Neuronal stem cell (in vitro differentiated cells): ENCODE data around the gene HS6ST3.

Experiments used
- DNase-seq: peaks from one replicate; pipeline ENCODE4 v3.0.0-alpha.2; 2013; ENCODE audit warnings: low spot score
- H2AFZ ChIP-seq: one replicate; pipeline ENCODE4 v1.6.1; 2013; ENCODE audit warnings: mild to moderate bottlenecking, low read length, inconsistent platforms
- H2AK5ac ChIP-seq: 2 replicates; pipeline ENCODE4 v1.6.1; 2013; ENCODE audit warnings: low read depth, mild to moderate bottlenecking, inconsistent platforms, low read length, moderate library complexity, mixed read lengths
- H2BK120ac ChIP-seq: 2 replicates; pipeline ENCODE4 v1.6.1; 2013; ENCODE audit warnings: low read depth, mild to moderate bottlenecking, inconsistent platforms, low read length, moderate library complexity, mixed read lengths
- H2BK12ac ChIP-seq: one replicate; pipeline ENCODE4 v1.6.1; 2013; ENCODE audit warnings: low read length, inconsistent platforms
- H2BK15ac ChIP-seq: 2 replicates; pipeline ENCODE4 v1.6.1; 2013; ENCODE audit warnings: mild to moderate bottlenecking, low read length, inconsistent platforms, mixed read lengths
- H2BK5ac ChIP-seq: one replicate; pipeline ENCODE4 v1.6.1; 2013; ENCODE audit warnings: inconsistent platforms, mild to moderate bottlenecking, low read length, moderate library complexity
- H3K14ac ChIP-seq: one replicate; pipeline ENCODE4 v1.6.1; 2013; ENCODE audit warnings: low read length, inconsistent platforms
- H3K18ac ChIP-seq: 2 replicates; pipeline ENCODE4 v1.6.1; 2013; ENCODE audit warnings: low read length, inconsistent platforms
- H3K23ac ChIP-seq: 2 replicates; pipeline ENCODE4 v1.6.1; 2013; ENCODE audit warnings: low read depth, mild to moderate bottlenecking, mixed read lengths, low read length, inconsistent platforms; ENCODE audit not compliant: poor library complexity
- H3K27ac ChIP-seq: replicated peaks from 3 replicates; pipeline ENCODE4 v1.5.1; 2013; ENCODE audit warnings: low read length, inconsistent platforms
- H3K27me3 ChIP-seq, 3 experiments: 2 replicates each; pipeline ENCODE4 v1.6.1; 2013; ENCODE audit warnings: low read length in 3 of 3, mild to moderate bottlenecking in 2 of 3, inconsistent platforms in 1 of 3, low read depth in 1 of 3, mixed read lengths in 1 of 3, moderate library complexity in 1 of 3; ENCODE audit not compliant: control insufficient read depth in 3 of 3, insufficient read depth in 3 of 3
- H3K36me3 ChIP-seq, 2 donors: replicated peaks in 1 of 2; 2 replicates each; pipeline ENCODE4 v1.6.1; 2013; ENCODE audit warnings: low read length in 2 of 2; ENCODE audit not compliant: control insufficient read depth in 2 of 2, insufficient read depth in 2 of 2
- H3K4ac ChIP-seq: 2 replicates; pipeline ENCODE4 v1.6.1; 2013; ENCODE audit warnings: inconsistent platforms, mild to moderate bottlenecking, low read length, moderate library complexity
- H3K4me1 ChIP-seq, 2 donors: 1 replicate in 1 of 2; 2 replicates in 1 of 2; pipeline ENCODE4 v1.6.1; 2013; ENCODE audit warnings: low read length in 2 of 2, low read depth in 1 of 2; ENCODE audit not compliant: control insufficient read depth in 2 of 2, insufficient read depth in 1 of 2
- H3K4me2 ChIP-seq: one replicate; pipeline ENCODE4 v1.6.1; 2013; ENCODE audit warnings: mild to moderate bottlenecking, low read length, inconsistent platforms; ENCODE audit not compliant: insufficient read depth, poor library complexity, severe bottlenecking
- H3K4me3 ChIP-seq, 2 donors: 2 replicates each; pipeline ENCODE4 v1.5.1; 2013; ENCODE audit warnings: low read length in 2 of 2, mild to moderate bottlenecking in 2 of 2, inconsistent platforms in 1 of 2, moderate library complexity in 1 of 2
- H3K79me1 ChIP-seq: one replicate; pipeline ENCODE4 v1.6.1; 2013; ENCODE audit warnings: low read depth, mild to moderate bottlenecking, inconsistent platforms, low read length, moderate library complexity
- H3K9ac ChIP-seq: one replicate; pipeline ENCODE4 v1.6.1; 2013; ENCODE audit warnings: mild to moderate bottlenecking, low read depth, low read length, inconsistent platforms; ENCODE audit not compliant: poor library complexity
- H3K9me3 ChIP-seq, 2 donors: replicated peaks in 1 of 2; 2 replicates each; pipeline versions ENCODE3 to v1.6.1; 2013; ENCODE audit warnings: low read length in 2 of 2, mild to moderate bottlenecking in 2 of 2, inconsistent platforms in 1 of 2, low read depth in 1 of 2, mixed read lengths in 1 of 2, moderate library complexity in 1 of 2; ENCODE audit not compliant: control insufficient read depth in 2 of 2, insufficient read depth in 1 of 2
- H4K8ac ChIP-seq: one replicate; pipeline ENCODE4 v1.6.1; 2013; ENCODE audit warnings: low read depth, mild to moderate bottlenecking, inconsistent platforms, low read length, moderate library complexity
- H4K91ac ChIP-seq: one replicate; pipeline ENCODE4 v1.6.1; 2013; ENCODE audit warnings: low read length, low read depth, mild to moderate bottlenecking, inconsistent platforms; ENCODE audit not compliant: poor library complexity
- WGBS, 2 donors: extraction: QIAGEN DNeasy Blood & Tissue Kit; methylation state at CpG; one replicate each; pipeline ENCODE4 v1.1.7; 2013; ENCODE audit warnings: missing lambda C conversion rate in 2 of 2, mixed read lengths in 1 of 2; ENCODE audit not compliant: insufficient read length in 2 of 2, insufficient replicate concordance in 1 of 2; ENCODE audit errors: extremely low coverage in 2 of 2; 5-methylcytosine and 5-hydroxymethylcytosine counted together

The HS6ST3 gene

GRCh38 chr13:96178759-96179158 is 88.9 kb downstream of the HS6ST3 start:
- Histone ChIP-seq H2BK120ac (no peak overlapping the region), H3K4me1 (no peaks in the 10 kb centered on the region), H3K9me3 (no peaks in the 10 kb centered on the region), H3K27ac (no peak overlapping the region), H2BK12ac (no peak overlapping the region), H3K36me3 (no peaks in the 10 kb centered on the region), H2BK15ac (no peak overlapping the region), H3K23ac (no peak overlapping the region), H3K14ac (no peak overlapping the region), H2BK5ac (no peak overlapping the region), H4K8ac (no peak overlapping the region), H3K27me3 (no peaks in the 10 kb centered on the region), H4K91ac (no peak overlapping the region), H3K4me2 (no peak overlapping the region), H2AK5ac (no peak overlapping the region), H3K9ac (no peak overlapping the region), H3K79me1 (no peaks in the 10 kb centered on the region), H2AFZ (no peak overlapping the region), H3K4ac (no peak overlapping the region), H3K18ac (no peak overlapping the region), H3K4me3 (no peak overlapping the region)
- DNase-seq = no peak
- WGBS, 2 donors = no CpG with 5 or more reads among the region's 1 CpG

- Histone ChIP-seq H3K18ac (no peak overlapping the region), H3K4me2 (no peak overlapping the region), H3K4me3 (no peak overlapping the region), H3K14ac (no peak overlapping the region), H2BK5ac (no peak overlapping the region), H3K9ac (no peak overlapping the region), H3K23ac (no peak overlapping the region), H3K79me1 (no peaks in the 10 kb centered on the region), H3K4ac (no peak overlapping the region), H2AFZ (no peak overlapping the region), H4K8ac (no peak overlapping the region), H3K27me3 (no peaks in the 10 kb centered on the region), H2BK120ac (no peak overlapping the region), H3K9me3 (no peaks in the 10 kb centered on the region), H3K27ac (no peak overlapping the region), H3K36me3 (no peaks in the 10 kb centered on the region), H2BK12ac (no peak overlapping the region), H4K91ac (no peak overlapping the region), H3K4me1 (no peaks in the 10 kb centered on the region), H2AK5ac (no peak overlapping the region), H2BK15ac (no peak overlapping the region)
- no peak for DNase-seq
- WGBS, 2 donors = no CpG with 5 or more reads among the region's 5 CpGs
Measured at GRCh38 chr13:96179309-96179708, 89.4 kb downstream of the HS6ST3 start.

- Histone ChIP-seq H3K4ac (no peak overlapping the region), H3K4me1 (no peaks in the 10 kb centered on the region), H3K4me3 (no peak overlapping the region), H4K8ac (no peak overlapping the region), H3K18ac (no peak overlapping the region), H2BK12ac (no peak overlapping the region), H2BK120ac (no peak overlapping the region), H3K79me1 (no peaks in the 10 kb centered on the region), H3K27me3 (no peaks in the 10 kb centered on the region), H2AK5ac (no peak overlapping the region), H3K9me3 (no peaks in the 10 kb centered on the region), H2BK15ac (no peak overlapping the region), H2AFZ (no peak overlapping the region), H3K9ac (no peak overlapping the region), H3K4me2 (no peak overlapping the region), H3K14ac (no peak overlapping the region), H3K36me3 (no peaks in the 10 kb centered on the region), H3K23ac (no peak overlapping the region), H3K27ac (no peak overlapping the region), H2BK5ac (no peak overlapping the region), H4K91ac (no peak overlapping the region)
- no peak for DNase-seq
- WGBS, 2 donors = no CpG with 5 or more reads among the region's 5 CpGs
Measured at GRCh38 chr13:96181911-96182310, 92.0 kb downstream of the HS6ST3 start.

- Histone ChIP-seq H3K9ac (no peak overlapping the region), H2BK15ac (no peak overlapping the region), H3K4me1 (no peaks in the 10 kb centered on the region), H3K4ac (no peak overlapping the region), H3K9me3 (no peaks in the 10 kb centered on the region), H3K4me3 (no peak overlapping the region), H3K14ac (no peak overlapping the region), H3K79me1 (no peaks in the 10 kb centered on the region), H3K4me2 (no peak overlapping the region), H2AK5ac (no peak overlapping the region), H2BK5ac (no peak overlapping the region), H3K18ac (no peak overlapping the region), H3K36me3 (no peaks in the 10 kb centered on the region), H3K27ac (no peak overlapping the region), H2BK12ac (no peak overlapping the region), H4K8ac (no peak overlapping the region), H4K91ac (no peak overlapping the region), H3K23ac (no peak overlapping the region), H3K27me3 (no peaks in the 10 kb centered on the region), H2BK120ac (no peak overlapping the region), H2AFZ (no peak overlapping the region)
- DNase-seq = no peak
- no CpG with 5 or more reads among the region's 6 CpGs for WGBS, 2 donors
Measured at GRCh38 chr13:96185818-96186217, 95.9 kb downstream of the HS6ST3 start.
